BE2C (cell line): ENCODE data around the gene PSMD12.
"Not testable (repeated sequence)": the region's sequence is repeated elsewhere in the genome, so short reads cannot be mapped to it uniquely, and the experiment has no call there.

Experiments
- DNase-seq: peaks from one replicate; pipeline ENCODE4 v3.0.0-alpha.2; 2020
- H3K27me3 ChIP-seq: fragments of 250-450 bp; sonication (Bioruptor Pico); 2 replicates; pipeline ENCODE4 v1.5.1; 2020; ENCODE audit warnings: mild to moderate bottlenecking
- H3K36me3 ChIP-seq: fragments of 250-450 bp; sonication (Bioruptor Pico); 2 replicates; pipeline ENCODE4 v1.5.1; 2020; ENCODE audit warnings: mild to moderate bottlenecking
- H3K4me1 ChIP-seq: fragments of 250-450 bp; sonication (Bioruptor Pico); 2 replicates; pipeline ENCODE4 v1.5.1; 2020
- H3K4me3 ChIP-seq: 2 replicates; pipeline ENCODE4 v1.5.1; 2011; ENCODE audit warnings: low read depth, low read length
- H3K9me3 ChIP-seq: fragments of 250-450 bp; sonication (Bioruptor Pico); 2 replicates; pipeline ENCODE4 v1.5.1; 2020
- TF ChIP-seq, protein P1 (sequence below): IDR thresholded peaks from 2 replicates; pipeline ENCODE4 v1.5.1; 2012; ENCODE audit warnings: mild to moderate bottlenecking, low read depth, low read length

The PSMD12 gene

DNA sequence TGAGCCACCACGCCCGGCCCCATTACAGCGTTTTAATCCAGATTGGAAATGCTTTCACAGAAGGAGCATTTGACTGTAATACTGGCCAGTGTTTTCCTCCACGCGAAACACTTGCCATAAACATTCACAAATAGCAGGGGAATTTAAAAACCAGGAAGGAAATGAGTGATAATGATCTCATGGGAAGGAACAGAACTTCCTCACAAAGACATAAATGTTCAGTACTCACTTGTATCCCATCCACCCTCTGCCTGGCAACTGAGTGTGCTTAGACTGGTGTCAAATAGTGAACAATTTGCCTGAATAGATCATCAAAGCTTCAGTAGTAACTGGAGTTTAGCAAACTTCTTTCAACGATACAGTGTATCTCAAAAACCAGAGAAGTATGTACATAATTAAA is 54.1 kb downstream of the PSMD12 start:
- no peaks in the 10 kb centered on the region for H3K36me3 ChIP-seq
- H3K4me1 ChIP-seq = no peaks in the 10 kb centered on the region
- no peak for DNase-seq
- no peaks in the 10 kb centered on the region for H3K9me3 ChIP-seq
- no peak overlapping the region for H3K4me3 ChIP-seq
- H3K27me3 ChIP-seq = no peaks in the 10 kb centered on the region
- TF ChIP-seq, protein P1, sequence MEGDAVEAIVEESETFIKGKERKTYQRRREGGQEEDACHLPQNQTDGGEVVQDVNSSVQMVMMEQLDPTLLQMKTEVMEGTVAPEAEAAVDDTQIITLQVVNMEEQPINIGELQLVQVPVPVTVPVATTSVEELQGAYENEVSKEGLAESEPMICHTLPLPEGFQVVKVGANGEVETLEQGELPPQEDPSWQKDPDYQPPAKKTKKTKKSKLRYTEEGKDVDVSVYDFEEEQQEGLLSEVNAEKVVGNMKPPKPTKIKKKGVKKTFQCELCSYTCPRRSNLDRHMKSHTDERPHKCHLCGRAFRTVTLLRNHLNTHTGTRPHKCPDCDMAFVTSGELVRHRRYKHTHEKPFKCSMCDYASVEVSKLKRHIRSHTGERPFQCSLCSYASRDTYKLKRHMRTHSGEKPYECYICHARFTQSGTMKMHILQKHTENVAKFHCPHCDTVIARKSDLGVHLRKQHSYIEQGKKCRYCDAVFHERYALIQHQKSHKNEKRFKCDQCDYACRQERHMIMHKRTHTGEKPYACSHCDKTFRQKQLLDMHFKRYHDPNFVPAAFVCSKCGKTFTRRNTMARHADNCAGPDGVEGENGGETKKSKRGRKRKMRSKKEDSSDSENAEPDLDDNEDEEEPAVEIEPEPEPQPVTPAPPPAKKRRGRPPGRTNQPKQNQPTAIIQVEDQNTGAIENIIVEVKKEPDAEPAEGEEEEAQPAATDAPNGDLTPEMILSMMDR = no peak

DNA sequence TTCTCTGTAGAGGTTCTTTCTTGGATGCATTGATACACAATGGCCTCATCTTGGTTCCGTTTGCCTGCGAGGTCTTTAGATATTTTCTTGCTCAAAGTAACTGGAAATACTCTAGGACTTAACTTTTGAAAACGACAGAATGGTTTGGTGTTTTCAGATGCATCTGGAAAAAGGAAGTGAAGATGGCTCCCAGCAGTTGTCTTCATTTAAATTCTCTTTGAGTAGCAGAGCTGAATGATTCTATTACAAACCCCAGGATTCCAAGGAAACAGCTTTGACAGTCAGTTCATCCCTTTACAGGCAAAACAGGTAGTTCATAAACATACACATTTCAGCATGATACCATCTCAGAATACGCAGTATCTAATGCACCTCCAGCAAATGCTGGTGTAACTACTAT is 54.8 kb downstream of the PSMD12 start:
- no peaks in the 10 kb centered on the region for H3K4me1 ChIP-seq
- H3K27me3 ChIP-seq = no peaks in the 10 kb centered on the region
- H3K36me3 ChIP-seq = no peaks in the 10 kb centered on the region
- H3K4me3 ChIP-seq = no peak overlapping the region
- no peaks in the 10 kb centered on the region for H3K9me3 ChIP-seq
- DNase-seq = no peak
- TF ChIP-seq, protein P1 = no peak

DNA sequence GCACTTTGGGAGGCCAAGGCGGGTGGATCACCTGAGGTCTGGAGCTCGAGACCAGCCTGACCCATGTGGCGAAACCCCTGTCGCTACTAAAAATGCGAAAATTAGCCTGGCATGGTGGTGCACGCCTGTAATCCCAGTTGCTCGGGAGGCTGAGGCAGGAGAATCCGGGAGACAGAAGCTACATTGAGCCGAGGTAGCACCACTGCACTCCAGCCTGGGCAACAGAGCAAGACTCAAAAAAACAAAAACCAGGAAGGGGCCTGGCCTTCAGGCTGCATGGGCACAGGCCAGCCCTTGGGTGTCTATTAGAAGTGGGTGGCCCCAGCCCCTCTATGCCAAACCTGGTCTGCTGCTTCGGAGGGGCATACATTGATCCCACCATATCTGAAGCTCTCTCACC is 56.0 kb downstream of the PSMD12 start:
- Histone ChIP-seq H3K4me1 (no peaks in the 10 kb centered on the region), H3K36me3 (no peaks in the 10 kb centered on the region), H3K9me3 (no peaks in the 10 kb centered on the region), H3K27me3 (no peaks in the 10 kb centered on the region), H3K4me3 (no peak overlapping the region)
- no peak for DNase-seq
- TF ChIP-seq, protein P1 = no peak

DNA sequence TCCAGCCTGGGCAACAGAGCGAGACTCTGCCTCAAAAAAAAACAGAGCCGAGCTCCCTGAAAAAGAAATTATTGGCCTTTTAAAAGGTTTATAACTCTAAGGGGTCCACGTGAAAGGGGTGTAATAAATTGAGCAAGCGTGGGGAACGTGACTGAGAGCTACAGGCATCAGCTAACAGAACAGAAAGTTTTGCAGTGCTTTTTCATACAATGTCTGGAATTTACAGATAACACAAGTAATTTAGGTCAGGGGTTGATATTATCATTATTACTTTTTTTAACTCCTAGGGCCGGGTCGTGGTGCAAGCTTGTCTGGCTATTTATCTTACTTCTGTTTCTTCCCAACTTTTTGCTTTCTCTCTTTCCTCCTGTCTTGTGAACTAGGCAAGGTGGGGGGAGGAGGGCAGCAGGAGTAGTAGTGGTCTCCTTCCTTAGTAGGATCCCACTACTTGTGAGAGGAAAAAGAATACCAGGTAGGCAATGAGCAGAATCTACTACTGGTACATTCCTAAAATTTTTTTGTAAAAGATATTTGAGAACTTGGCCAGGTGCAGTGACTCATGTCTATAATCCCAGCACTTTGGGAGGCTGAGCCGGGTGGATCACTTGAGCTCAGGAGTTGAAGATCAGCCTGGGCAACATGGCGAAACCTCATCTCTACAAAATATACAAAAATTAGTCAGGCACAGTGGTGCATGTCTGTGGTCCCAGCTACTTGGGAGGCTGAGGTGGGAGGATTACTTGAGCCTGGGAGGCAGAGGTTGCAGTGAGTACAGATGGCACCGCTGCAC is 60.7 kb downstream of the PSMD12 start:
- not testable (repeated sequence) for H3K9me3 ChIP-seq, H3K4me1 ChIP-seq, H3K36me3 ChIP-seq, DNase-seq, H3K4me3 ChIP-seq, H3K27me3 ChIP-seq

DNA sequence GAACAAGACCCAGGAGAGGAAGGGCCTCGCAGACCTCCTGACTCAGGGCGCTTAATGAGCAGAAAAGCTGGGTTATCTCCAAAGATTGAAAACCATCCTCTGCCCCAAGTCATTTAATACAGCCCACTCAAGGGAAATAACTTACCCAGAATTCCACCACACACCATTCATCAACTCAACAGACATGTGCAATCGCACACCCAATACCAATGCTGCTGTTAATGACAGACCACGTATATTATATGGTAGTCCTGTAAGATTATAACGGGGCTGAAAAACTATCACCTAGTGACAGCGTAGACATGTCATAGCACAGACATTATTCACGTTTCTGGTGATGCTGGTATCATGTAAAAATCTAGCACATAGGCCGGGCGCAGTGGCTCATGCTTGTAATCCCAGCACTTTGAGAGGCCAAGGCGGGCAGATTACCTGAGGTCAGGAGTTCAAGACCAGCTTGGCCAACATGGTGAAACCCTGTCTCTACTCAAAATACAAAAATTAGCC is 68.9 kb downstream of the PSMD12 start:
- Histone ChIP-seq H3K4me3 (no peak overlapping the region), H3K4me1 (no peaks in the 10 kb centered on the region), H3K27me3 (no peaks in the 10 kb centered on the region), H3K9me3 (no peaks in the 10 kb centered on the region), H3K36me3 (no peaks in the 10 kb centered on the region)
- TF ChIP-seq, protein P1 = no peak
- DNase-seq = no peak

DNA sequence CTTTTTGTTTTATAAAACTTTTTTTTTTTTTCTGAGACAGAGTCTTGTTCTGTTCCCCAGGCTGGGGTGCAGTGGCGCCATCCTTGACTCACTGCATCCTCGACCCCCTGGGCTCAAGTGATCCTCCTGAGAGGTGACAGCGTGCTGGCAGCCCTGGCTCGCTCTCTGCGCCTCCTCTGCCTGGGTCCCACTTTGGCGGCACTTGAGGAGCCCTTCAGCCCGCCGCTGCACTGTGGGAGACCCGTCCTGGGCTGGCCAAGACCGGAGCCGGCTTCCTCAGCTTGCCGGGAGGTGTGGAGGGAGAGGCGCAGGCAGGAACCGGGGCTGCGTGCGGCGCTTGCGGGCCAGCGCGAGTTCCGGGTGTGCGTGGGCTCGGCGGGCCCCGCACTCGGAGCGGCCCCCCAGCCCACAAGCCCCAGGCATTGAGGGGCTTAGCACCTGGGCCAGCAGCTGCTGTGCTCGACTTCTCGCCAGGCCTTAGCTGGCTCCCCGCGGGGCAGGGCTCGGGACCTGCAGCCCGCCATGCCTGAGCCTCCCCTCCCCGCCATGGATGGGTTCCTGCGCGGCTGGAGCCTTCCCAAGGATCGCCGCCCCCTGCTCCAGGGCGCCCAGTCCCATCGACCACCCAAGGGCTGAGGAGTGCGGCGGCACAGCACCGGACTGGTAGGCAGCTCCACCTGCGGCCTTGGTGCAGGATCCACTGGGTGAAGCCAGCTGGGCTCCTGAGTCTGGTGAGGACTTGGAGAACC is 71.8 kb downstream of the PSMD12 start:
- Histone ChIP-seq H3K9me3 (no peaks in the 10 kb centered on the region), H3K4me1 (no peaks in the 10 kb centered on the region), H3K36me3 (no peaks in the 10 kb centered on the region), H3K27me3 (no peaks in the 10 kb centered on the region), H3K4me3 (no peak overlapping the region)
- no peak for DNase-seq
- TF ChIP-seq, protein P1 = no peak
